Thyroid gland (tissue), 4 donors: ENCODE measurements around the gene KCNJ10.

Experiments
- POLR2A ChIP-seq, 2 donors: fragments of 450-650 bp; IDR thresholded peaks; one replicate each; pipeline ENCODE4 v1.6.1; 2017; ENCODE audit warnings: antibody characterized with exemption in 2 of 2, mild to moderate bottlenecking in 2 of 2, moderate library complexity in 1 of 2
- TF ChIP-seq, protein P1 (sequence below), 6 experiments: fragments of 200-600 bp in 3 of 6; fragments of 450-650 bp in 3 of 6; sonication (generic) in 3 of 6; IDR thresholded peaks; one replicate each; pipeline ENCODE4 v1.5.1; 2016 to 2019; ENCODE audit warnings: antibody characterized with exemption in 6 of 6, mild to moderate bottlenecking in 2 of 6, inconsistent platforms in 1 of 6, moderate library complexity in 1 of 6

DNA sequence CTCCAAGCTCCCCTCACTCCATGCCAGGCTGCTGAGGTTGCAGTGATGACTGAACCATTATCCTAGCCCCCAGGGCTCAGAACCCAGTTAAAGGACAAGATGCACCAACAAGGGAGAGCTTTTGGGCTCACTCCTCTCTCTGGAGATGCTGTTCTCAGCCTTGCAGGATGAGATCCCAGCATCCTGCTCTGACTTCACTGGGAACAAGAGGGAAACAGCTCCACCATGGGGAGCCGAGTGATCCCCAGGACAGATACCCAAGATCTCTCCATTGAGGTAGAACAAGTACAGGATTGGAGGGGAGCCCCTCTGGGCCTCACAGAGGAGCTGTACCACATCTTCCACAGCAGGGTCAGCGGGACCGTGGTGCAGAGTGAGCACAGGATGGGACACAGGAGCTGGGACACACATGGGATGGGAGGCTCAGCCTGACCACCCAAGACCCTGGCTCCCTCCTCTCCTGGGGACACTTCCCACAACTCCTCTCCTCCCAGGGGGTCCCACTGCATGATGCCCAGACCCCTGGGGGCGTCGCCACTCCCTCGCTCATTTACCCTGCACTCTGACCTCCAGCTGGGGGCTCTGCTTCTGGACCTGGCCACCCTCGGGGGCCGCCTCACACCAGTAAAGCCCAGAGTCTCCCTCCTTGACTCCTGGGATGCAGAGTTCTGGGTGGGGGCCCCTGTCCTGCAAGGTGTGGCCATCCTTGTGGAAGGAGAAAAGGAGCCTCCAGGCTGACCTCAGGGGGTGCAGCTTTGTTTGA, 97.3 kb downstream of the KCNJ10 start:
- TF ChIP-seq, protein P1, sequence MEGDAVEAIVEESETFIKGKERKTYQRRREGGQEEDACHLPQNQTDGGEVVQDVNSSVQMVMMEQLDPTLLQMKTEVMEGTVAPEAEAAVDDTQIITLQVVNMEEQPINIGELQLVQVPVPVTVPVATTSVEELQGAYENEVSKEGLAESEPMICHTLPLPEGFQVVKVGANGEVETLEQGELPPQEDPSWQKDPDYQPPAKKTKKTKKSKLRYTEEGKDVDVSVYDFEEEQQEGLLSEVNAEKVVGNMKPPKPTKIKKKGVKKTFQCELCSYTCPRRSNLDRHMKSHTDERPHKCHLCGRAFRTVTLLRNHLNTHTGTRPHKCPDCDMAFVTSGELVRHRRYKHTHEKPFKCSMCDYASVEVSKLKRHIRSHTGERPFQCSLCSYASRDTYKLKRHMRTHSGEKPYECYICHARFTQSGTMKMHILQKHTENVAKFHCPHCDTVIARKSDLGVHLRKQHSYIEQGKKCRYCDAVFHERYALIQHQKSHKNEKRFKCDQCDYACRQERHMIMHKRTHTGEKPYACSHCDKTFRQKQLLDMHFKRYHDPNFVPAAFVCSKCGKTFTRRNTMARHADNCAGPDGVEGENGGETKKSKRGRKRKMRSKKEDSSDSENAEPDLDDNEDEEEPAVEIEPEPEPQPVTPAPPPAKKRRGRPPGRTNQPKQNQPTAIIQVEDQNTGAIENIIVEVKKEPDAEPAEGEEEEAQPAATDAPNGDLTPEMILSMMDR (IDR thresholded peaks at IDR 0.05), result no peak
- no peak for TF ChIP-seq POLR2A (IDR thresholded peaks at IDR 0.05)
